SK-N-SH treated with all-trans-retinoic acid at 6 μM for 48 hours (cell line): ENCODE measurements around the gene BCAT1.

Experiments used
- TOX ChIP-seq: fragments of 250-450 bp; sonication (Bioruptor Pico); IDR thresholded peaks from 2 replicates; pipeline ENCODE4 v1.8.0; 2021; ENCODE audit warnings: mild to moderate bottlenecking, moderate library complexity, borderline replicate concordance
- ZFP30 ChIP-seq: fragments of 450-650 bp; formaldehyde crosslinking; IDR thresholded peaks from 2 replicates; pipeline ENCODE4 v1.5.0; 2022; ENCODE audit warnings: mild to moderate bottlenecking, moderate library complexity
- TF ChIP-seq, protein P1 (sequence below): fragments of 250-450 bp; sonication (Bioruptor Pico); IDR thresholded peaks from 2 replicates; pipeline ENCODE4 v1.5.1; 2021; ENCODE audit warnings: mild to moderate bottlenecking, moderate library complexity

DNA sequence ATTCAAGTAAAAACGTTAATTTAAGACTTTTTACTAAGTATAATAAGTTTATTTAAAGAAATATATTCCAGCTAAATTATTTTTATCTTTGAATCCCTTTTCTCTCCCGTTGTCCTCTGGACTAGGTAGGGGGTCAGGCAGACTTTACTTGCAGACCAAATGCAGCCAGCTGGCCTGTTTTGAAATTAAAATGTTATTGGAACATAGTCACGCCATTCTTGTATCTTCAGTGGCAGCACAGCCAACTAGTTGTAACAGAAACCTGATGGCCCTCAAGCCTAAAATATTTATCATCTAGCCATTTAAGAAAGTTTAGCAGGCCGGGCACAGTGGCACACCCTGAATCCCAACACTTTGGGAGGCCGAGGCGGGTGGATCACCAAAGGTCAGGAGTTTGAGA is 52.7 kb downstream of the BCAT1 start:
- TF ChIP-seq ZFP30 (no peak), TOX (no peak)
- TF ChIP-seq, protein P1, sequence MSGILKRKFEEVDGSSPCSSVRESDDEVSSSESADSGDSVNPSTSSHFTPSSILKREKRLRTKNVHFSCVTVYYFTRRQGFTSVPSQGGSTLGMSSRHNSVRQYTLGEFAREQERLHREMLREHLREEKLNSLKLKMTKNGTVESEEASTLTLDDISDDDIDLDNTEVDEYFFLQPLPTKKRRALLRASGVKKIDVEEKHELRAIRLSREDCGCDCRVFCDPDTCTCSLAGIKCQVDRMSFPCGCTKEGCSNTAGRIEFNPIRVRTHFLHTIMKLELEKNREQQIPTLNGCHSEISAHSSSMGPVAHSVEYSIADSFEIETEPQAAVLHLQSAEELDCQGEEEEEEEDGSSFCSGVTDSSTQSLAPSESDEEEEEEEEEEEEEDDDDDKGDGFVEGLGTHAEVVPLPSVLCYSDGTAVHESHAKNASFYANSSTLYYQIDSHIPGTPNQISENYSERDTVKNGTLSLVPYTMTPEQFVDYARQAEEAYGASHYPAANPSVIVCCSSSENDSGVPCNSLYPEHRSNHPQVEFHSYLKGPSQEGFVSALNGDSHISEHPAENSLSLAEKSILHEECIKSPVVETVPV = no peak
